Measurements from ENCODE around the gene C5orf58.

Gene C5orf58

GRCh38 chr5:170211575-170212334, 21.0 kb upstream of the C5orf58 start:
- Histone ChIP-seq H3K4me1 (ENCODE audit: control insufficient read depth, insufficient read depth, low read length) (no peaks in the 10 kb centered on the region), H3K9me3 (ENCODE audit: control insufficient read depth, insufficient read depth, low read depth, low read length) (no peaks in the 10 kb centered on the region), H3K36me3 (ENCODE audit: control insufficient read depth in 2 of 2, insufficient read depth in 1 of 2, low read length in 2 of 2) (no peaks in the 10 kb centered on the region), H3K4me3 (ENCODE audit: low read depth, low read length) (no peak overlapping the region), H3K27ac (ENCODE audit: extremely low read depth, low read depth, low read length) (no peak overlapping the region)
- TF ChIP-seq ZNF37A (tag by site-specific recombination; IDR thresholded peaks at IDR 0.05) (no peak), ZNF791 (tag by site-specific recombination; IDR thresholded peaks at IDR 0.05) (no peak), ZNF2 (tag by site-specific recombination; IDR thresholded peaks at IDR 0.05) (no peak), ZNF366 (tag by site-specific recombination; conservative IDR thresholded peaks at IDR 0.05) (no peak), ZNF610 (tag by site-specific recombination; IDR thresholded peaks at IDR 0.05; ENCODE audit: borderline replicate concordance) (no peak), ZNF133 (tag by site-specific recombination; IDR thresholded peaks at IDR 0.05) (no peak), ZSCAN4 (tag by site-specific recombination; IDR thresholded peaks at IDR 0.05) (no peak), ZNF426 (tag by site-specific recombination; IDR thresholded peaks at IDR 0.05) (no peak), ZNF214 (tag by site-specific recombination; IDR thresholded peaks at IDR 0.05; ENCODE audit: borderline replicate concordance) (no peak)
- CTCF ChIA-PET: interaction anchor here (0.6 to 4.8 kb wide), 8 partner anchors 9 to 308 kb away, joined by 3 to 39 read pairs (median 5); no protein-coding TSS in a partner anchor
- POLR2A ChIA-PET: interaction anchor here (0.5 kb wide), 1 partner anchor 628 kb away, joined by 6 read pairs; the partner anchor contains the start of gene SPDL1

GRCh38 chr5:170216257-170216864, 16.4 kb upstream of the C5orf58 start:
- H3K36me3 ChIP-seq (ENCODE audit: control insufficient read depth in 2 of 2, insufficient read depth in 1 of 2, low read length in 2 of 2): no peaks in the 10 kb centered on the region
- ChIA-PET POLR2A (no interaction called here), CTCF (interaction anchor here (0.6 to 3.1 kb wide), 13 partner anchors 10 to 627 kb away, joined by 3 to 60 read pairs (median 4); partner anchors contain the start of genes FOXI1 and INSYN2B)
- TF ChIP-seq CTCF (tag by site-specific recombination; IDR thresholded peaks at IDR 0.05) (peak; percentile 82), GLI4 (tag by site-specific recombination; IDR thresholded peaks at IDR 0.05) (no peak), ZNF654 (tag by site-specific recombination; IDR thresholded peaks at IDR 0.05; ENCODE audit: low read depth) (peak; percentile 88)
- no peak overlapping the region for H3K27ac ChIP-seq (ENCODE audit: extremely low read depth, low read depth, low read length)
- H3K4me3 ChIP-seq (ENCODE audit: low read depth, low read length): no peak overlapping the region
- no peaks in the 10 kb centered on the region for H3K9me3 ChIP-seq (ENCODE audit: control insufficient read depth, insufficient read depth, low read depth, low read length)
- H3K4me1 ChIP-seq (ENCODE audit: control insufficient read depth, insufficient read depth, low read length): no peaks in the 10 kb centered on the region; the same call in 1 of the 2 replicates

GRCh38 chr5:170217831-170218230, 15.0 kb upstream of the C5orf58 start:
- no peaks in the 10 kb centered on the region for H3K9me3 ChIP-seq (ENCODE audit: control insufficient read depth, insufficient read depth, low read depth, low read length)
- H3K36me3 ChIP-seq (ENCODE audit: control insufficient read depth in 2 of 2, insufficient read depth in 1 of 2, low read length in 2 of 2): no peaks in the 10 kb centered on the region
- no peak overlapping the region for H3K27ac ChIP-seq (ENCODE audit: extremely low read depth, low read depth, low read length)
- H3K4me3 ChIP-seq (ENCODE audit: low read depth, low read length): no peak overlapping the region
- CTCF ChIA-PET: interaction anchor here (0.6 to 3.1 kb wide), 8 partner anchors 16 to 407 kb away, joined by 3 to 60 read pairs (median 4); no protein-coding TSS in a partner anchor
- POLR2A ChIA-PET: no interaction called here
- TF ChIP-seq ZFP3 (tag by site-specific recombination; IDR thresholded peaks at IDR 0.05; ENCODE audit: low read depth) (no peak), ZFP69B (tag by site-specific recombination; IDR thresholded peaks at IDR 0.05) (no peak), ZNF114 (tag by site-specific recombination; IDR thresholded peaks at IDR 0.05) (no peak)
- no peaks in the 10 kb centered on the region; the same call in 1 of the 2 replicates for H3K4me1 ChIP-seq (ENCODE audit: control insufficient read depth, insufficient read depth, low read length)
